GM10266 (cell line): ENCODE data around the gene MB21D2.

ENCODE experiments used
- DNase-seq: peaks from one replicate; pipeline ENCODE4 v3.0.0; 2012; ENCODE audit errors: extremely low spot score
- CTCF ChIP-seq: IDR thresholded peaks from 2 replicates; pipeline ENCODE4 v1.5.1; 2012; ENCODE audit warnings: mild to moderate bottlenecking, low read depth; ENCODE audit not compliant: control insufficient read depth, insufficient read depth; ENCODE audit errors: missing control alignments

The MB21D2 gene

GRCh38 chr3:192915304-192915703 is 2.4 kb downstream of the MB21D2 start:
- DNase-seq: peak; percentile 70
- peak; percentile 79 for TF ChIP-seq CTCF

GRCh38 chr3:192914848-192915247 is 2.8 kb downstream of the MB21D2 start:
- DNase-seq: no peak

GRCh38 chr3:192913540-192913939 is 4.1 kb downstream of the MB21D2 start:
- TF ChIP-seq CTCF: no peak
- DNase-seq: no peak

More at GRCh38 chr3:192914848-192915247, 2.8 kb downstream of the MB21D2 start:
- no peak for TF ChIP-seq CTCF

GRCh38 chr3:192911293-192911692 is 6.4 kb downstream of the MB21D2 start:
- no peak for TF ChIP-seq CTCF
- DNase-seq: no peak

- DNase-seq: no peak
- no peak for TF ChIP-seq CTCF
These were observed 9.9 kb downstream of the MB21D2 start for GRCh38 chr3:192907784-192908183.

GRCh38 chr3:192906940-192907339 is 10.7 kb downstream of the MB21D2 start:
- TF ChIP-seq CTCF: no peak
- no peak for DNase-seq

GRCh38 chr3:192905980-192906678 is 11.5 kb downstream of the MB21D2 start:
- no peak for DNase-seq
- no peak for TF ChIP-seq CTCF
